Medulla oblongata (tissue), 1 donor: ENCODE data around the gene VPS25.
A peak's percentile ranks its signal among the peaks of the same experiment; 100 is the strongest.

Source experiments
- DNase-seq: peaks from one replicate; pipeline ENCODE4 v3.0.0-alpha.2; 2015; ENCODE audit errors: extremely low spot score

VPS25 gene

DNA sequence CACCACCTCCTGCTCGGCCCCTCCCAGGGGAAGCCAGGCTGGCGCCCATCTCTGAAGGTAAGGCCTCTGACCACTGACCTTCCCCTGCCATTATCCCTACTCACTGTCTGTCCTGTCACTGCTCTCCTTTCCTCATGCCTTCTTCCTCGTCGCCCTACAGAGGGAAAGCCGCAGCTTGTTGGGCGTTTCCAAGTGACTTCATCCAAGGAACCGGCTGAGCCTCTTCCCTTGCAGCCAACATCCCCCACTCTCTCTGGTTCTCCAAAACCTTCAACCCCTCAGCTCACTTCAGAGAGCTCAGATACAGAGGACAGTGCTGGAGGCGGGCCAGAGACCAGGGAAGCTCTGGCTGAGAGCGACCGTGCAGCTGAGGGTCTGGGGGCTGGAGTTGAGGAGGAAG lies 22.2 kb downstream of the VPS25 start:
- DNase-seq, result no peak

DNA sequence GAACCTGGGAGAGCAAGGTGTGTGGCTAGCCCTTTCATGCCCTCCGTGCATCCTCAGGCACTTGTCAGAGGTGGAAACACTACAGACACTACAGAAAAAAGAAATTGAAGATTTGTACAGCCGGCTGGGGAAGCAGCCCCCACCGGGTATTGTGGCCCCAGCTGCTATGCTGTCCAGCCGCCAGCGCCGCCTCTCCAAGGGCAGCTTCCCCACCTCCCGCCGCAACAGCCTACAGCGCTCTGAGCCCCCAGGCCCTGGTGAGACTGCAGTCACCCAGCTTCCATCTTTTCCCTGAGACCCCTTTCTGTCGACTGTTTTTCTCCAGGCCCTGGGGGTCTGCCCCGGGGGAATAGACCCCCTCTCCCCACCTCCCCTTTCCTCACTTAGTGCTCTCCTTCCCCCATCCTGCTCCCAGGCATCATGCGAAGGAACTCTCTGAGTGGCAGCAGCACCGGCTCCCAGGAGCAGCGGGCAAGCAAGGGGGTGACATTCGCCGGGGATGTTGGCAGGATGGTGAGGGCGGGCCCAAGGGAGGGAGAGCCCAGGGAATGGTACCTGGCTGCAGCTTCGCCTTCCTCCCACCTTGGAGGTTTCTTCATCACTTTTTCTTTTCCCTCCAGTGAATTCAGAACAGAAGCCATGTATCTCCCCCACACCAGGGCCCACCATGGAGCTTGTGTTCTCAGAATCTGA lies 23.0 kb downstream of the VPS25 start:
- DNase-seq, result no peak

DNA sequence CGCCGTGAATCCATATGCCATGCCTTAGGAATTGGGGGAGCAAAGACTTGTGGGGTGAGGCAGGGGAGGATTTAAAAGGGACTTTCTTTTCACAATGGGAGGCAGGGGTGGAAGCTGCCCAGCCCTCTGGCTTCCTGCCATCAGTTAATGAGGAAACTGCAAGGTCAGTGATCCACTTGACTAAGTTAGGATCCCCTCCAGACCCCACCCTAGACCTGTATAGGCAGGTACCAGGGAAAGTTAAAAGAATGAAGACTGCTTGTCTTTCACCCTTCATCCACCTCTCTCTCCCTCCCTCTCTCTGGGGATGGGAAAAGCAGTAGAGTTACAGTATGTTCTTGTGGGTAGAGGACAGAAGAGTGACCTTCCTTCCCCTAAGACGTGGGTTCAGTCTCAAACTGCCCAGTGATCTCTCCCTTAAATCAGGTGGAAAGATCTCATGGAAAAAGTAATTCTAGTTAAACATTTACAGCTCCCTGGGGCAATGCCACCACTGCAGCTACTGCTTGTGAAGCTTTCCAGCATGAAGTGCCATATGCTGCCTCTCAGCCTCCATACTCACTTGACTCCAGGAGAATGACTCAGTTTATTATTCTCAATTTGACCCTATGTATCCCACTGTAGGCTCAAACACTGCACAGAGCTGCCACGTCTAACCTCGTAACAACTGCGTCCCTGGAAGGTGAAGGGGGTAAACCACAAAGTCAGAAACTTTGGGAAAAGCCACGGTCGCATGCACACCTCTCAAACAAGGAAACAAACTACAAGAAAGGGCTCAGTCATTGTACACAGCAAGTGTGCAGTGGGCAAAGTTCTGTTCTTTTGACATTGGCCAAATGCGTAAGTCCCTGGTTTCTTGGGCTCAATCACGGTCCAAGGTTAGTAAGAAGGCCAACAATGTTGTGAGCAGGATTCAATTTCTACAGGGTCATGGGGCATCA lies 24.1 kb downstream of the VPS25 start:
- no peak for DNase-seq

DNA sequence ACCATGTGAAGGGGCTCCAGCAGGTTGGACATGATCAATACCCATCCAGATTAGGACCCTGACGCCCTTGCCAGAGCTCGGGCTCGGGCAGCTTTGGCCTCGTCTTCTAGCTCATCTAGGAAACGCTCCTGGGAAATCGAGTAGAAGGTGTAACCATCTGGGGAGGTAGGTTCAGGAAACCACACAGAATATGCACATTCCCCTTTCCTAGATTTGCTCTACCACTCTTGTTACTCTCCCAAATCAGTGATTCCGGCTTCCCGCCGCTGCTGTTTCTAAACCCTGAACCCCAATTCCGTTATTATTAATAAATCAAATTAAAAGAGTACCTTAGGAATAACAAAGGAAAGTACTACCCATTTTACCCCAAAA lies 24.7 kb downstream of the VPS25 start:
- no peak for DNase-seq

DNA sequence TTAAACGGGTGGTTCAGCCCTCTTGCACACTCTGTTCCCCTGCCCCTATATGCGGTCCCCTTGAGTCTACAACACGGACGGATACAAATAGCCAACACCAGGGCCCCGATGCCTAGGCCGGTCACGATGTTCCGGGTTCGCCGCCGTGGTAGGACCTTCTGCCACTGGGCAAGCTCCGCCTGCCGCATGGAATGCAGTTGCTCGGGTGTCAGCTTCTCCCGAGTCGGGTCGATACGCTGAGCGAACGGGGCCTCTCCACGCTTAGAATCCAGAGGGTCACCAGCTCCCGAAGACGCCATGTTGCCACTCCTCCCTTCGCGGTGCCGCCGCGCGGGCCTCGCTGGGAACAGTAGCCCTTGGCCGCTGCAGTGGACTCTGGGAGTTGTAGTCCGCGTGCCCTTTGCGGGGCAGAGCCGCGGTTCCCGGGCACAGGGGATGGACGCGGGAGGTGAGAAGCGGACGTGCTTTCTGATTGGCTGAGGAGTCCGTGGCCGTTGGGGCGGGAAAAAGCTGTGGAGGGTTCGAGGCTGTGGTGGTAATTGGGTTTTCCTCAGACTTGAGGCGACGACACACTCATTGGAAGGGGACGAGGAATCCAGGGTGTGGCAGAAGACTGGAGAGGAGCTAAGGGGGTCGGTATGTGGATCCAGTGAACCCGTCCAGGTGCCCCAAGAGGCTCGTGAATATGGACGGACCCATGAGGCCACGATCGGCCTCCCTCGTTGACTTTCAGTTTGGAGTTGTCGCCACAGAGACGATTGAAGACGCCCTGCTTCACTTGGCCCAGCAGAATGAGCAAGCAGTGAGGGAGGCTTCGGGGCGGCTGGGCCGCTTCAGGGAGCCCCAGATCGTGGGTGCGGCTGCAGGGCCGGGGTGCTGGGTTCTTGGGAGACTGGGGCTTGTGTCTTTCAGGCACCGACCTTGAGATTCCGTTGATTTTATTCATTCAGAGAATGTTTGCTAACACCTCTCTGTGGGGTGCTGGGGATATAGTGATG lies 25.4 kb downstream of the VPS25 start, which contains the start of the genes CNTD1 and COA3:
CNTD1 (plus strand) TSS at position 479 of the 998 bp plus-strand sequence; CDS start at position 686, 207 bp downstream.
COA3 (minus strand) TSS at position 322 of the 998 bp plus-strand sequence; CDS start at position 299, 23 bp downstream.
- DNase-seq, result peak; percentile 86

DNA sequence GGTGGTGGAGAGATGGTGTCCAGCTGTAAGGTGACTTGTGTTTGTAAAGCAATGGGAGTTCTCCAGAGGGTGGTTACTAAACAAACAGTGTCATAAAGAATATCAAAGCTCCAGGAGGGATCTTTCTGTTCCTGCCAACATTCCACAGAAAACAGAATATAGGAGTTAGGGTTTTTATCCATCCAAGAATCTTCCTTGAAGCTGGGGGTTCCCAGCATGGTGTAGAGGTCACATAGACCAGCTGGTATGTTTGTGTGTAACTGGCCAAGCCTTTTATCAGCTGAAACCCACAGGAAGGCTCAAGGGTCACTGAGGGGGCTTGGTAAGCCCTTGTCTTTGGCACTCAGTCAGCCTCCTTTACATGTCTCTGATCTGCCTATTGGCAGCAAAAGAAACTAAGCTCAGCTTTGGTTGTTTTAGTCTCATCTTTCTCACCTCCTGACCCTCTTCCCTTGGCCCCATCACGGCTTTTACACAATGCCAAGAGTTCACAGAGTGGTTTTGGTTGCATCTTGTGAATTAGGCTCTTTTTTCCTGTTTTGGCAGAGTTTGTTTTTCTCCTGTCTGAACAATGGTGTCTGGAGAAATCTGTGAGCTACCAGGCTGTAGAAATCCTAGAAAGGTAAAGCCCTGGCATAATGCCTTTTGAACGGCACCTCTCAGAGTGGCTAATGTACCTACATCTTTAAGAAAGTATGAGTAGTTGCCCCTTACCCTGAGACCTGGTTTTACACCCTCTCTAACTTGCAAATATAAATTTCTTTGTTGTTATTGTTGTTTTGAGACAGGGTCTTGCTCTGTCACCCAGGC lies 30.0 kb downstream of the VPS25 start:
- DNase-seq, result no peak

DNA sequence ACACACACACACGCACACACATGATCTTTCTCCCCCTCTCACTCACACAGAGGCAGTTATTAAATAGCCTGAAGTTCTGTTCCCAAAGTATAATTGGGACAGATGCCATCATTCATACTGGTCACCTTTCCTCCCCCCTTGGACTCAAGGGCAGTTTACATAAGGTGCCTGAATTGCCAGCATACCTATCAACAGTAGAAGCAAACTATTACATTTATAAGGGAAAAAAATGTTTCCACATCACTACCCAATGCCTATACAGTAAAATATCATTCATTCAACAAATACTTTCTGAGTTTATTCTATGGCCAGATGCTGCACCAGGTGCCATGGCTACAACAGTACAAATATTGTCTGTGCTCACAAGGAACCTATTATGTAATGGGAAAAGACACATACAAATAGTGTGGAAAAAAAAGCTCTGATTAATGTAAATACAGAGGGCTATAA lies 31.7 kb downstream of the VPS25 start:
- no peak for DNase-seq

DNA sequence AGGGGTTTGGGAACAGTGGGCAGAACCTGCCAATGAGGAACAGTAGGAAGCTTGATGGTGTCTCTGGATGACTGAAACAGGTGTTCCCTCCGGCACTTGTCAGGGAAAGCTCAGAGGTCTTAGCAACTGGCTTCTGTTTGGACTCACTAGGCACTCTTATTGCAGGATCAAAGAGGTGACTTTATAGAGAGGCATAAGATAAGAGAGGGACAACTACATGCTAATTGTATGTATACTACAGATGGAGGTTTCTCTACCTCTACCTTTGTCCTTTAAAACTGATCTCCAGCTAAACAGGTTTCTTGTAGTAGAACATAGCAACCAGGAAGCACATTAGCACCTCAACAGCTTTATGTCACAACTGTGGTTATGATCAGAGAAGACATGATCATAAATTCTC lies 33.0 kb downstream of the VPS25 start:
- no peak for DNase-seq

DNA sequence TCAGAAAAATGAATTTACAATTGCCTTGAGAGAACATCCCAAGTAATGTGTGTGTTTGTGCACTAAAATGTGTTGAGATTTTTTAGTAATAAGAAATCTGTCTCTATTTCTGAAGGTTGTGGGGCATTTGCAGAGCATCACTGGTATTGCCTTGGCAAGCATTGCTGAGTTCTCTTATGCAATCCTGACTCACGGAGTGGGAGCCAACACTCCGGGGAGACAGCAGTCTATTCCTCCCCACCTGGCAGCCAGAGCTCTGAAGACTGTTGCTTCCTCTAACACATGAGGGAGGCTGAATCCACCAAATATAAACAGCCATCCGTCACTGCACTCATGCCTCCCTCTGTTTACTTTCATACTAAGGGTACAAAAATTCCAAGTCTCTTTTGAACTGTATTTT lies 36.0 kb downstream of the VPS25 start:
- peak; percentile 24 for DNase-seq

DNA sequence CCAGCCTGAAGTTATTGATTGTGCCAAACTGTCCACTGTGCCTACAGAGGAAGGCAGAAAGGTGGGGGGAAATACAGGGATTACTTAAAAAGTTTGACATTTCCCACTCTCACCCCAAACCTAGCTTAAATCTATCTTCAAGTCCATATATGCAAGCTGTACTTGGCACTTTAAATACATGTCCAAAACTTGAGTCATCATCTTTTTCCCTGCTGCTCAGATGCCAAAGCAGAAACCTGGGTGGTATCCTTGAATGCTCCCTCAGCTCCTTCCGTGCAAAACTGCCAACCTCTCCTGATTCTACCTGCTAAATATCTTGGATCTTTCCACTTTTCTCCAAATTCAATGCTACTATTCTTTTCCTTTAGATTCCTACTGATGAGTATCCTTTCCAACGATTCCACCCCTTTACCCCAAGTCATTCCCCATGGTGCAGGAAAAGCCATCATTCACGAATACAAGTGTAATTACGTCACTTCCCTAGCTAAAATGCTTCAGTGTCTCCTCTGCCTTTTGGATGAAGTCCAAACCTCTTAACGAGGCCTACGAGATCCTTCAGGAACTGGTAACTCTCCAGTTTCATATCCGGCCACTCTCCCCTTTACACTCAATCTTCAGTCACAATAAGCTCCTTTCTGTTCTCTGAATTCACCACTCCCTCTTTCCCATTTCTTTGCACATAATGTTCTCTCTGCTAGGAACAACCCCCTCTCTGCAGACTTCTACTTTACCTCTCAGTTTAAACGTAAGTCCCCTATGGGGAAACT lies 41.6 kb downstream of the VPS25 start:
- no peak for DNase-seq

DNA sequence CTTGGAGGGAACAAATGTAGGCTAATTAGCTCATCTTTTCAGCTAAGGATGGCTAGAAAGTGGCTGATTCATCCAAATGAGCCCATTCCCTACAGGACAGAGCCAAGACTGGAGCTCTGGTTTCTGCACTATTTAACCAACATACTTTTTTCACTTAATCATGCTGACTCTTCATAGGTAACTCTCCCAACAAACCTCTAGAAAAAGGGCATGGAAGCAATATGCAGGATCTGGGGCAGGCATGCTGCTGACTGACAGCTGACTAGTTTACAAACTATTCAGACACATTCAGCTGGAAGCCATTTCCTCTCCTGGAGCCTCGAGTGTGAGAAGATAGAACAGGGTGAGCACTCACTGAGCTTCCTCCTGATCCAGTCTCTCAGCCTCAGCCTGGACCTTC lies 44.6 kb downstream of the VPS25 start:
- DNase-seq, result no peak

DNA sequence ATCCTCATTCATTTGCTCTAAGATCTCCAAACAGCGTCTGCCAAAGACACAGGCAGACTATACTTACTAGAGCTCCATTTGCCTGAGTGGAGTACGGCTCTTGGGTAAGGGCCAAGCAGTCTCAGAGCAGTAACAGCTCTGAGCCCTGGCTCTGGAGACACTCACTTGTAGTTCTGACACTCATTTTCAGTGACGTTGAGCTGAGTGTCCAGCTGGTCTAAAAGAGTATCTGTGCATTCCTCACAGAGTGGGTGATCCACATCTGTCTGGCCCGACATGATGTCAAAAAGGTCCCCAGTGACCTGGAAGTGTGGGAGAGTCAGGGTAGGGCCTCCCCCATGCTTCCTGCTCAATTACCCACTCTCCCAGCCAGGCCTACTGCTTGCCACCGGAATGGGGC lies 45.1 kb downstream of the VPS25 start:
- no peak for DNase-seq

DNA sequence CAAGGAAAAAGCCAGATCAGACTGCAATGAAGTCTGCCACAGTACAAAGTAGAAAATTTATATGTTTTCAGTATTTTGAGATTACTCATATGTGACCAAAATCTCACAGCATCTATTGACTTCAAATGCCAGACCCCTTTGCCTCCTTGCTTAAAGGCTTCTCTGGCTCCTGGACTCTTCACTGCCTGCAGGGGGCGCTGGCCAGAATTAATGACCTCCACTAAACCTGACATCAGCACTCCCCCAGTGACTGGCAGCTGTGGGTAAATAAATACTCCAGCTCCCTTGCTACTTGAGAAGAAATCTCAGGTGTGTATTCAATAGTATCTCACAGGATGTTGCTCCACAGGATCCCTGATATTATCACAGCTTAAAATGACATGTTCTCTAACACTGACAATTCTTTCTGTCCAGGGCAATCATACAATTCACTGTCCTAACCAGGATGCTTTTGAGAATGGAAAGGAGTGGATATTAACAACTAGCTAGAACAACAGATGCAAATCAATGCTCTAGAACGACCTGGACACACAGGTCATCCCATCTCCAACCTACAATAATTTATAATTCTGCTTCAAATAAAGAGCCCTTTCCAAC lies 46.8 kb downstream of the VPS25 start:
- DNase-seq, result peak; percentile 14

DNA sequence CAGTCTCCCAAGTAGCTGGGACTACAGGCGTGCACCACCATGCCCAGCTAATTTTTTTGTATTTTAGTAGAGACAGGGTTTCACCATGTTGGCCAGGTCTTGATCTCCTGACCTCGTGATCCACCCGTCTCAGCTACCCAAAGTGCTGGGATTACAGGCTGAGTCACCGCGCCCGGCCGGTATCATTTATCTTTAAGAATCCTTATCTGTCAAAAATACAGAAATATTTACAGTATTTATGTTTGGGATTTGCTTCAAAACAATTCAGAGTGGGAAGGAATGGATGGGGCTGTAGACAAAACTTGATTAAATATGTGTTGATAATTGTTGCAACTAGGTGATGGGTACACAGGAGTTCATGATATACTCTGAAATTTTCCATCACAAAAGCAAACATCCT lies 47.9 kb downstream of the VPS25 start:
- DNase-seq, result no peak

DNA sequence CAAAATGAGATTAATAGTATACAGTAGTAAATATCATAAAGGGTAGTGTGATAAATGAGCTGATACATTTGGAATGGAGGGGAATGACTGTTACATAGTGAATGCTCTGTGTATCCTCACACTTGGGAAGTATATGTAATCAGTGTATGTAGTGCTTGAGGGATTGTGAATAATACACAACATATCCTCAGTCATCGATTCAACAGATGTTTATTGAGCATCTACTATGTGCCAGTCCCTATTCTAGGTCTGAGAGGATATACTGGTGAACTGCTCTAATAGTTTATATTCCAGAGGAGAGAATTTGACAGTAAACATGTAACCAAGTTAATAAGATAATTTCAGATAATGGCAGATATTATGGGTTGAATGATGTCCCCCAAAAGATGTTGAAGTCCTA lies 54.2 kb downstream of the VPS25 start:
- no peak for DNase-seq
